GM12891 (cell line): ENCODE measurements around the gene SHISA9.

ENCODE experiments used
- DNase-seq: peaks from one replicate; pipeline ENCODE4 v3.0.0; 2011; ENCODE audit warnings: low spot score; ENCODE audit not compliant: insufficient read length
- FAIRE-seq: peaks from 2 replicates; lab custom pipeline; 2011; peaks lifted over from hg19 to GRCh38; lab: Jason Lieb, UNC
- PAX5 ChIP-seq: IDR thresholded peaks from 2 replicates; pipeline ENCODE4 v1.6.1; 2011; ENCODE audit warnings: low read length, moderate library complexity, mild to moderate bottlenecking; ENCODE audit not compliant: insufficient read depth, severe bottlenecking
- POLR2A ChIP-seq: IDR thresholded peaks from 2 replicates; pipeline ENCODE4 v1.6.1; 2011; ENCODE audit warnings: low read depth, low read length, control low read depth
- POLR2AphosphoS5 ChIP-seq: IDR thresholded peaks from 2 replicates; pipeline ENCODE4 v1.6.1; 2011; ENCODE audit warnings: low read depth, low read length, control low read depth
- POU2F2 ChIP-seq: IDR thresholded peaks from 2 replicates; pipeline ENCODE4 v1.6.1; 2011; ENCODE audit warnings: low read depth, mild to moderate bottlenecking, control low read depth, low read length, moderate library complexity
- SPI1 ChIP-seq: IDR thresholded peaks from 2 replicates; pipeline ENCODE4 v1.6.1; 2011; ENCODE audit warnings: low read depth, low read length, control low read depth
- TAF1 ChIP-seq: IDR thresholded peaks from 2 replicates; pipeline ENCODE4 v1.6.1; 2011; ENCODE audit warnings: low read depth, low read length, control low read depth

SHISA9 gene

GRCh38 chr16:13171313-13171712 lies 269.9 kb downstream of the SHISA9 start:
- no peak for TF ChIP-seq POLR2AphosphoS5
- TF ChIP-seq POLR2A, result no peak
- DNase-seq, result no peak
- FAIRE-seq, result no peak

DNA sequence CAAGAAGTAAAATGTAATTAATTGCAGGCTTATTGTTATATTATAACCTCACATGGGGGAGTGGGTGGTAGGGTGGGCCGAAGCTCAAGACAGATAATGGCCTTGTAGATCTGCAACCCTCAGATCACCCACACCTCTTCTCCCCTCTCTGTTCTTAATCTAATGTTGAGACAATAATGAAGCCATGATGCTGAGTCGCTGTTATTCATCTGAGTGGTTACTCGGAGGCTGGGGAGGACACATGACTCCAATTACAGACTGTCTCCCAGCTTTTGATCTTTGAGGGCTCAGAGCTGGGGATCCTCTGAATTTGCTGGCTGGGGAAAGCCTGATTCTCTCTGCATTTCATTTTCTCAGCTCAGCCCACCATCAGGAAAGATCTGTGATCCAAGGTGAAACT lies 275.3 kb downstream of the SHISA9 start:
- FAIRE-seq (no peak), DNase-seq (no peak)
- TF ChIP-seq POLR2AphosphoS5, result no peak
- TF ChIP-seq TAF1, result no peak
- TF ChIP-seq POU2F2, result no peak
- TF ChIP-seq POLR2A, result no peak
- TF ChIP-seq SPI1, result no peak
- TF ChIP-seq PAX5, result no peak

- no peak for DNase-seq
- no peak for TF ChIP-seq POLR2A
- TF ChIP-seq SPI1, result no peak
- TF ChIP-seq PAX5, result no peak
- FAIRE-seq, result no peak
Measured at GRCh38 chr16:13178318-13178717, 276.9 kb downstream of the SHISA9 start.

DNA sequence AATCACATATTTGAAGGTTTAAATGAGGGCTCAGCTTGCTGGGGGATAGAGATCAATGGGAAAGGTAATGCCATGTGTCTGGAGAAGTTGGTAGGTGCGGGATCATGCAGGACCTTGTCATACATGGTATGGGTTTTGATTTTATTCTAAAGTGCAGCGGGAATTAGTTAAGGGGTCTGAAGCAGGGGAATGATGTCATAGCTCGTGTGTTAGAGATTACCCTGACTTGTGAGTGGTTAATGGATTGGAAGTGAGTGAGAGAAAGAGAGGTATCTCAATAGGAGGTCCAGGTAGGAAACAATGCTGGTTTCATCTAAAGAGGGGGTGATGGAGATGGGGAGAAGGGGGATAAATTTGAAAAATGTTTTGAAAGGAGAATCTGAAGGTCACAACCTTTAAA lies 280.0 kb downstream of the SHISA9 start:
- FAIRE-seq (no peak), DNase-seq (no peak)
- TF ChIP-seq PAX5 (no peak), POLR2A (no peak), POU2F2 (no peak), SPI1 (no peak), TAF1 (no peak), POLR2AphosphoS5 (no peak)

DNA sequence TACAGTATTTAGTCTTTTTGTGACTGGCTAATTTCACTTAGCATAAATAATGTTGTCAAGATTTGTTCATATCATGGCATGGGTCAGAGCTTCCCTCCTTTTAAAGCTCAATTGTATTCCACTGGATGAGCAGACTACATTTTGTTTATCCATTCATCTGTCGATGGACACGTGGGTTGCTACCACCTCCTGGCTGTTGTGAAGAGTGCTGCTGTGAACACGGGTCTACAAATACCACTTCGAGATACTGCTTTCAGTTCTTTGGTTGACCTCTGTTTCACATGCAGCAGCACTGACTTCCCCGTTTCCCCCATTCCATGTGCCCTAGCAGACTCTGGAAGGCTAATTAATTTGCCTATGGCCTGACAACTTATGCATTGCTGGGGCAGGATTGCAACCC lies 285.4 kb downstream of the SHISA9 start:
- TF ChIP-seq TAF1 (no peak), SPI1 (no peak), POLR2A (no peak), POLR2AphosphoS5 (no peak), POU2F2 (no peak), PAX5 (no peak)
- DNase-seq (no peak), FAIRE-seq (no peak)

GRCh38 chr16:13189250-13189649 lies 287.9 kb downstream of the SHISA9 start:
- no peak for TF ChIP-seq POLR2A
- TF ChIP-seq SPI1, result no peak
- TF ChIP-seq POLR2AphosphoS5, result no peak
- no peak for TF ChIP-seq TAF1
- TF ChIP-seq PAX5, result no peak
- TF ChIP-seq POU2F2, result no peak
- FAIRE-seq (no peak), DNase-seq (no peak)

DNA sequence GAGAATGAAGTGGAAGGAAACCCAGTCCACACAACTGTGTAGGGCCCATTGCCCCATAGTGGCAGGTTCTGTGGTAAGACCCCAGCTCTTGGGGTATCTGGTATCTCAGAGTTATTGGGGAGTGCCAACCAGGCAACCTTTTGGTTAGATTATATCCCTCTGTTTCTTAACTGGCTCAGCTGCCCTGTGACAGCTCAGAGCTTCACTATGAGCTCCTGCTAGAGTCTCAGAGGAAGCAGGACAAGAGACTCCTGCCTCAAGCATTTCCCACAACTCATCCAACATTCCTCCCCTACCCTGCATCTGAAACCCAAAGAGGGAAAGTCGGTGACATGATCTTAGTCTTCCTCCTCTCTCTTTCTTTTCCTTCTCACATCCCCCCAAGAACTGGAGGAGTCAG lies 292.3 kb downstream of the SHISA9 start:
- no peak for DNase-seq
- no peak for TF ChIP-seq POLR2AphosphoS5
- TF ChIP-seq SPI1, result no peak
- TF ChIP-seq POU2F2, result no peak
- TF ChIP-seq POLR2A, result no peak
- TF ChIP-seq PAX5, result no peak
- no peak for TF ChIP-seq TAF1
- FAIRE-seq, result no peak

DNA sequence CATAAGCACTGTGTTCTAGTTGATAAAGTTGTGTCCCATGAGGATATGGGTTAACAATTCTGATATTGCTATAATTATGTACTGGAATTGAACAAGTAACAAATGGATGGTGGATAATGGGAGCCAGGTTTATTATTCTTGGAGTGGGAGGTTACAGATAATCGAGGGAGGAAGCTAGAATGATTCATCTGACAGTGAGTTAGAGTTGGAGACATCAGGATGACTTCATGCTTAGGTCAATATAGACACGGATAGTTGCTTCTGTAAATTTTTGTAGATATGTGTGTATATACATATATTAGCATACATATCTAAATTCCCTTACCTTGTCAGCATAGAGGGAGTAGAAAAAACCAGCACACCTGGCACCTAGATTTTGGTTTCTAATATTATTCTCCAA lies 293.4 kb downstream of the SHISA9 start:
- no peak for FAIRE-seq
- no peak for TF ChIP-seq SPI1
- TF ChIP-seq PAX5, result no peak
- TF ChIP-seq POU2F2, result no peak
- no peak for TF ChIP-seq TAF1
- TF ChIP-seq POLR2AphosphoS5, result no peak
- no peak for TF ChIP-seq POLR2A
- no peak for DNase-seq

DNA sequence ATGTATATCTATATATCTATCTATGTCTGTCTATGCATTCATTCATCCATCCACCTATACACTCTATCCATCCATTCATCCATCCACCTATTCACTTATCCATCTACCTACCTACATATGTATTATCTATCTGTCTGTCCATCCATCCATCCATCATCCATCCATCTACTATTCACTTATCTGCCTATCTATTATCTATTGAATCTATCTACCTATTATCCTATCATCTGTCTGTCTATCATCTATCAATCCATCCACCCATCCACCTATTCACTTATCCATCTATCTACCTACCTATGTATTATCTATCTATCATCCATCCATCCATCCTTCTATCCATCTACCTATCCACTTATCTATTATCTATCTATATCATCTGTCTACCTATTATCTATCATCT lies 302.3 kb downstream of the SHISA9 start:
- FAIRE-seq, result no peak
- TF ChIP-seq TAF1, result no peak
- no peak for TF ChIP-seq SPI1
- no peak for DNase-seq

GRCh38 chr16:13205352-13205751 lies 304.0 kb downstream of the SHISA9 start:
- DNase-seq (no peak), FAIRE-seq (no peak)
- TF ChIP-seq POU2F2 (no peak), POLR2AphosphoS5 (no peak), POLR2A (no peak), PAX5 (no peak), SPI1 (no peak), TAF1 (no peak)

GRCh38 chr16:13206606-13207005 lies 305.2 kb downstream of the SHISA9 start:
- TF ChIP-seq POLR2A (no peak), POLR2AphosphoS5 (no peak), SPI1 (no peak), PAX5 (no peak), POU2F2 (no peak), TAF1 (no peak)
- FAIRE-seq (no peak), DNase-seq (no peak)
